ENCODE data around the gene RNU1-1.
"Not testable (repeated sequence)": the region's sequence is repeated elsewhere in the genome, so short reads cannot be mapped to it uniquely, and the experiment has no call there.

Gene RNU1-1

GRCh38 chr1:16514107-16515055 lies at the start of gene RNU1-1:
Gene RNU1-1, minus strand, starts transcription at chr1:16514285.
- not testable (repeated sequence) for H2AFZ ChIP-seq (ENCODE audit: low read depth); H3K4me2 ChIP-seq; H3K27ac ChIP-seq; H3K4me3 ChIP-seq (IDR thresholded peaks at IDR 0.05; ENCODE audit: insufficient read depth, low read depth, low read length); H3K27me3 ChIP-seq (ENCODE audit: insufficient read depth, low read depth); H3K36me3 ChIP-seq (ENCODE audit: insufficient read depth); H3K9ac ChIP-seq; H3K79me2 ChIP-seq (ENCODE audit: insufficient read depth, low read depth); H4K20me1 ChIP-seq (ENCODE audit: insufficient read depth); H3K4me1 ChIP-seq (ENCODE audit: low read depth, poor library complexity, severe bottlenecking)

DNA sequence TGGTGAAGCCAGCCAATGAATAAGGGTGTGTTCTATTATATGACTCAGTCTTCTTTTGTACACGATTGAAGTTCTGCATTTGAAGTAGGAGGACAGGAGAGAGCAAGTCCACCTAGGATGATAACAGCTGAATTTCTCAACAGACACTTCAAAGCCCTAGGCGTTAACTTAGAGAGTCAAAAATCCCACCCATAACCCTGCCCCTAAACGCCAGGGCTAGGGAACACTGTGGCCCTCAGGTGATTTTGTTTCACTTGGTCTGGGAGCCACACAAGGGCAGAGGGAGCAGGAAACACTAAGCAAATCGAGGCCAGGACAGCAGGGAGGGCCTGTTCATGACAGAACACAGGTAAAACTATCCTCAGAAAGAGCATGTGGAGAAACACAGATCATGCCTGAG lies 47.0 kb upstream of the RNU1-1 start:
- not testable (repeated sequence) for H3K4me1 ChIP-seq (ENCODE audit: low read depth, poor library complexity, severe bottlenecking); H3K4me3 ChIP-seq (IDR thresholded peaks at IDR 0.05; ENCODE audit: insufficient read depth, low read depth, low read length); H3K27ac ChIP-seq; H4K20me1 ChIP-seq (ENCODE audit: insufficient read depth); H3K27me3 ChIP-seq (ENCODE audit: insufficient read depth, low read depth); H3K36me3 ChIP-seq (ENCODE audit: insufficient read depth); H3K79me2 ChIP-seq (ENCODE audit: insufficient read depth, low read depth); H3K9ac ChIP-seq; H2AFZ ChIP-seq (ENCODE audit: low read depth); H3K4me2 ChIP-seq

DNA sequence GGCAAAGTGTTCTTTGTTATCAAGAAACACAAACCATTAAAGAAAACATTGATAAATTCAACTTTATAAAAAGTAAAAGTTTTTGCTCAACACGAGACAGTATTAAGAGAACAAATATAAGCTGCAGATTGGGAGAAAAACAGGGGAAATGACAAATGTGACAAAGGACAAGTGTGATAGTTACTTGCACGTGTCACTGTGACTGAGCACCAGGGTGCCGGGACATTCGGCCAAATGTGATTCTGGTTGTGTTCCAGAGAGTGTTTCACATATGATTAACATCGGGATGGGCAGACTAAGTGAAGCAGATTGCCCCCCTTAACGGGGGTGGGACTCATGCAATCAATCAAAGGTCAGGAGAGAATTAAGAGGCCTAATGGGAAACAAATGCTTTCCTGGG lies 46.4 kb upstream of the RNU1-1 start:
- H4K20me1 ChIP-seq (ENCODE audit: insufficient read depth); H3K36me3 ChIP-seq (ENCODE audit: insufficient read depth); H3K4me1 ChIP-seq (ENCODE audit: low read depth, poor library complexity, severe bottlenecking); H3K27ac ChIP-seq; H3K9ac ChIP-seq; H3K27me3 ChIP-seq (ENCODE audit: insufficient read depth, low read depth); H3K4me3 ChIP-seq (IDR thresholded peaks at IDR 0.05; ENCODE audit: insufficient read depth, low read depth, low read length); H2AFZ ChIP-seq (ENCODE audit: low read depth); H3K4me2 ChIP-seq; H3K79me2 ChIP-seq (ENCODE audit: insufficient read depth, low read depth): not testable (repeated sequence)

DNA sequence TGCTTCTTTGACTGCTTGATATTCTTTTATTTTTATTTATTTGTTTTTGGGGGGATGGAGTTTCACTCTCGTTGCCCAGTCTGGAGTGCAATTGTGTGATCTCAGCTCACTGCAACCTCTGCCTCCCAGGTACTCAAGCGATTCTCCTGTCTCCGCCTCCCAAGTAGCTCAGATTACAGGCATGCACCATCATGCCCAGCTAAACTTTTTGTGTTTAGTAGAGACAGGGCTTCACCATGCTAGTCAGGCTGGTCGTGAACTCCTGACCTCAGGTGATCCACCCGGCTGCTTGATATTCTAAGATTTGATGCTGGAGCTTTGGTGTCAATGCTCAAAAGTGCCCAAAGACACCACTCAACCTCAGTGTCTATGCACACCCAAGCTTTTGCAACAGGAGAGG lies 45.6 kb upstream of the RNU1-1 start:
- H3K79me2 ChIP-seq (ENCODE audit: insufficient read depth, low read depth); H3K4me1 ChIP-seq (ENCODE audit: low read depth, poor library complexity, severe bottlenecking); H4K20me1 ChIP-seq (ENCODE audit: insufficient read depth); H2AFZ ChIP-seq (ENCODE audit: low read depth); H3K4me3 ChIP-seq (IDR thresholded peaks at IDR 0.05; ENCODE audit: insufficient read depth, low read depth, low read length); H3K36me3 ChIP-seq (ENCODE audit: insufficient read depth); H3K27me3 ChIP-seq (ENCODE audit: insufficient read depth, low read depth); H3K9ac ChIP-seq; H3K27ac ChIP-seq; H3K4me2 ChIP-seq: not testable (repeated sequence)

DNA sequence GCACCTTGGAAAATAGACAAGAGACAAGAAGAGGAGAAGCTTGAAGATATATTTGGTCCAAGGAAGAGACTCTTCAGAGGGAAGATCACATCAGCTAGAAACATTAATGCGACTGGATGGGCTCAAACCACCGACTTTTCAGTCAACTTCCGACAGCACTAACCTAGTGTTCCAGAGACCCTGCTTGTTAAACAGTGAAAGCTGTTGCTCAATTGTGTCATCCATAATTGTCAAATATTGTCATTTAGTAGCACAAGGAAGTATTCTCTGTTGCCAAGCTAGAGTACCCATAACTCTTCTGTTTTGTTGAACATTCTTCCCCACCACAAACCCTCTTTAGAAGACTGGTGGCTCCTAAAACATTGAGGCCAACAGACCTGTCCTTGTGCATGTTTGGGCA lies 42.9 kb upstream of the RNU1-1 start:
- H3K4me1 ChIP-seq (ENCODE audit: low read depth, poor library complexity, severe bottlenecking); H3K27me3 ChIP-seq (ENCODE audit: insufficient read depth, low read depth); H3K4me3 ChIP-seq (IDR thresholded peaks at IDR 0.05; ENCODE audit: insufficient read depth, low read depth, low read length); H3K79me2 ChIP-seq (ENCODE audit: insufficient read depth, low read depth); H3K36me3 ChIP-seq (ENCODE audit: insufficient read depth); H4K20me1 ChIP-seq (ENCODE audit: insufficient read depth); H3K4me2 ChIP-seq; H3K27ac ChIP-seq; H2AFZ ChIP-seq (ENCODE audit: low read depth); H3K9ac ChIP-seq: not testable (repeated sequence)

- H3K36me3 ChIP-seq (ENCODE audit: insufficient read depth); H2AFZ ChIP-seq (ENCODE audit: low read depth); H4K20me1 ChIP-seq (ENCODE audit: insufficient read depth); H3K27me3 ChIP-seq (ENCODE audit: insufficient read depth, low read depth); H3K4me1 ChIP-seq (ENCODE audit: low read depth, poor library complexity, severe bottlenecking); H3K27ac ChIP-seq; H3K9ac ChIP-seq; H3K4me3 ChIP-seq (IDR thresholded peaks at IDR 0.05; ENCODE audit: insufficient read depth, low read depth, low read length); H3K4me2 ChIP-seq; H3K79me2 ChIP-seq (ENCODE audit: insufficient read depth, low read depth): not testable (repeated sequence)
Observed at GRCh38 chr1:16553244-16553643, 39.2 kb upstream of the RNU1-1 start.

DNA sequence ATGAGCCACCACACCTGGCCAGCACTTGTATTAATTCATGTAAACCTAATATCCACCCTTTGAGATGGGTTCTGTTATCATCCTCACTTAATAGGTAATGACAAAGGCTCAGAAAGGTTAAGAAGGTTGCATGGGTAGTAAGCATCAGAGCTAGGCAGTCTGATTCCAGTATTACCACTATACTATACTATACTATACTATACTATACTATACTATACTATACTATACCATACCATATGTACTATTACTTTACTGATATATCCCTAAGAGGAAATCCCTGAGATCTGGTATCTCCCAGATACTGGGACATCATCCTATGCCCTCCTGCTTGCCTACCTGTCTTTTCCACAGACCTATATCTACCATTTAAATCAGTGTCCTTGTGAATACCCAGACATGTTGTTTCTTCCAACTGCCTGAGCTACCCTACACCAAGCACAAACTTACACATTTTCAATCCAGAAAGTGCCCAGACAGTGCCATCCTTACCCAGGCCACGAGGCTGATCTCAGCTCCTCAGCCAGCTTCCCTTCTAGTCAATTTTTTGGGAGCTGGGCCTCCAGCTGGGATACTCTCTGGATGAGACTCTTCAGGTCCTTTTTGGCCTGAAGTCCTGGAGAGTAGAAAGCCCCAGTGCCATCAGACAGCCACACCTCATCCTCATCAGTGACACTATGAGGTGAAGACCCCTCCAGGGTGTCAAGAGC lies 36.3 kb upstream of the RNU1-1 start:
- H2AFZ ChIP-seq (ENCODE audit: low read depth); H3K27me3 ChIP-seq (ENCODE audit: insufficient read depth, low read depth); H3K4me3 ChIP-seq (IDR thresholded peaks at IDR 0.05; ENCODE audit: insufficient read depth, low read depth, low read length); H3K36me3 ChIP-seq (ENCODE audit: insufficient read depth); H3K27ac ChIP-seq; H3K4me1 ChIP-seq (ENCODE audit: low read depth, poor library complexity, severe bottlenecking); H3K79me2 ChIP-seq (ENCODE audit: insufficient read depth, low read depth); H3K9ac ChIP-seq; H3K4me2 ChIP-seq; H4K20me1 ChIP-seq (ENCODE audit: insufficient read depth): not testable (repeated sequence)

GRCh38 chr1:16549545-16549944 lies 35.5 kb upstream of the RNU1-1 start:
- not testable (repeated sequence) for H3K4me3 ChIP-seq (IDR thresholded peaks at IDR 0.05; ENCODE audit: insufficient read depth, low read depth, low read length); H3K9ac ChIP-seq; H3K27ac ChIP-seq; H4K20me1 ChIP-seq (ENCODE audit: insufficient read depth); H3K79me2 ChIP-seq (ENCODE audit: insufficient read depth, low read depth); H3K36me3 ChIP-seq (ENCODE audit: insufficient read depth); H2AFZ ChIP-seq (ENCODE audit: low read depth); H3K27me3 ChIP-seq (ENCODE audit: insufficient read depth, low read depth); H3K4me1 ChIP-seq (ENCODE audit: low read depth, poor library complexity, severe bottlenecking); H3K4me2 ChIP-seq

DNA sequence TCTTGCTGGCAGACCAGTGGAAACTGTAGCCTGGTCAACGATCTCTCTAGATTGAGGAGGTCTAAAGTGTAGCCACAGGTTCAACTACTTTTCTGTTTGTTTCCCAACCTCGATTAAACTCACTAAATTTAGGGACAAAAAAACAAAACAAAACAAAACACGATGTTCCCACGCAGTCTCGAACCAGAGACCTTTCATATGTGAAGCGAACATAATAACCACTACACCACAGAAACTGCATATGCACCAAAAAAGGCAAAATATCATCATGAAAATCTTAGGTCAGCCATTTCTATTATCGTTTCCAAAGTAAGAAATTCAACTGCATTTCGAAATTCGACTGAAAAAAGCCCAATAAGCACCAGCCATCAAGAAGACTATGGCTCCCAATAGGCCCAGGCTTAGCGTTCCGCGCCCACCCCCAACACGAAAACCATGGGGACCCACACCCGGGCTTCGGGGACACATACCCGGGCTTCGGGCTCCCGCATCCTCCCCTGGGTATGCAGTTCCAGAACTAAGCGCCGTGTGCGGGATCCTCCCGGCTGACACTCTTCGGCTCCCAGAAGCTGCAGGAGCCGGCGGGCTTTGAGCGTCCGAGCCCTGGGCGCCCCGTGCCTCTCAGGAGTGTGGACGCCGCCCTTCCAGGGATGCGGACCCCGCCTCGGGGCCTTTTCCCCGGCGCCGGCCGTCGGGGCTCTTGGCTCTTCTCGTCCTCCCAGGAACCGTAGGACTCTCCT lies 33.6 kb upstream of the RNU1-1 start:
- not testable (repeated sequence) for H3K4me2 ChIP-seq; H3K27ac ChIP-seq; H2AFZ ChIP-seq (ENCODE audit: low read depth)

DNA sequence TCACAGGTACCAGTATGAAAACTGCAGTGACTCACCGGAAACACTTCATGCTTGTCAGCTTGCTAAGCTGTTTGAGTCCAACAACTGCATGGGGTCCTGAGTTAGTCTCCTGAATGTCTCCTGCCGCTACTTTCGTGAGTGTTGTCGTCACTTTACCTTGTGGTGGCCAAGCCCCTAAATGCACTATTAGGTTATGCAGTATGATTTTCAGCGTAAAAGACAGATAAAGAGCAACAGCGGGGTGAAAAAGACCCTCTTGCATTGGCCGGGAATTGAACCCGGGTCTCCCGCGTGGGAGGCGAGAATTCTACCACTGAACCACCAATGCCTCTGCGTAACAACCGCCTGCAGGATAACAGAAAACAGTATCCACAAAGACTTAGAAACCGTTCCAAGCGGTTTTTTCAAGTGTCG lies 31.6 kb upstream of the RNU1-1 start:
- H3K9ac ChIP-seq; H3K4me2 ChIP-seq; H3K27ac ChIP-seq; H4K20me1 ChIP-seq (ENCODE audit: insufficient read depth); H3K4me3 ChIP-seq (IDR thresholded peaks at IDR 0.05; ENCODE audit: insufficient read depth, low read depth, low read length); H3K27me3 ChIP-seq (ENCODE audit: insufficient read depth, low read depth); H2AFZ ChIP-seq (ENCODE audit: low read depth); H3K36me3 ChIP-seq (ENCODE audit: insufficient read depth); H3K79me2 ChIP-seq (ENCODE audit: insufficient read depth, low read depth); H3K4me1 ChIP-seq (ENCODE audit: low read depth, poor library complexity, severe bottlenecking): not testable (repeated sequence)

More for the DNA sequence above, 33.6 kb upstream of the RNU1-1 start:
- not testable (repeated sequence) for H3K4me3 ChIP-seq (IDR thresholded peaks at IDR 0.05; ENCODE audit: insufficient read depth, low read depth, low read length); H3K79me2 ChIP-seq (ENCODE audit: insufficient read depth, low read depth); H3K27me3 ChIP-seq (ENCODE audit: insufficient read depth, low read depth); H3K36me3 ChIP-seq (ENCODE audit: insufficient read depth); H3K4me1 ChIP-seq (ENCODE audit: low read depth, poor library complexity, severe bottlenecking); H4K20me1 ChIP-seq (ENCODE audit: insufficient read depth); H3K9ac ChIP-seq

Data from KMS-11 (cell line).